ENCODE data around the gene MAMDC4. TPM values are rescaled to one million over a fixed set of nuclear protein-coding genes. Genes with fewer than 3 reads are reported as not detected.

Gene MAMDC4
- total and polyA plus RNA-seq, 2 of the 13 experiments (the other 11 are each of a cell fraction or from before 2014, with no cell fraction given), result 6.0 to 6.8 TPM

GRCh38 chr9:136855461-136856078 lies 3.4 kb downstream of the MAMDC4 start:
- ATAC-seq (no peak), DNase-seq (ENCODE audit: low spot score) (no peak), FAIRE-seq (no peak)
- in situ Hi-C loops (cut with HindIII; ENCODE audit: extremely low pct_ligation_motif_present, low pct_unique_long_range_greater_than_20kb), result no loop called here
- Histone ChIP-seq H3K9ac (ENCODE audit: insufficient read depth, low read depth, low read length) (no peak overlapping the region), H3K4me2 (ENCODE audit: low read depth, low read length) (no peak overlapping the region), H3K27ac (ENCODE audit: extremely low read length, insufficient read depth, low read length) (no peak overlapping the region), H3K27me3 (ENCODE audit: control insufficient read depth in 1 of 2, insufficient read depth in 2 of 2, low read length in 2 of 2) (no peaks in the 10 kb centered on the region), H2AFZ (ENCODE audit: low read length) (no peak overlapping the region), H3K79me2 (ENCODE audit: insufficient read depth, low read length) (peaks cover 3% of the 10 kb centered on the region), H3K9me3 (ENCODE audit: low read length) (no peaks in the 10 kb centered on the region), H3K4me1 (ENCODE audit: insufficient read depth, low read length) (peaks cover 42% of the 10 kb centered on the region), H3K4me3 (replicated peaks in 1 of 3; ENCODE audit: insufficient read depth in 1 of 3, low read depth in 2 of 3, low read length in 3 of 3) (no peak overlapping the region), H3K36me3 (replicated peaks in 1 of 2; ENCODE audit: control insufficient read depth in 1 of 2, insufficient read depth in 2 of 2, low read length in 2 of 2) (peaks cover 12% of the 10 kb centered on the region in 2 experiments), H4K20me1 (ENCODE audit: insufficient read depth, low read length) (no peaks in the 10 kb centered on the region)
- 95% methylated on average over 20 of the region's 26 CpGs for WGBS (ENCODE audit: low lambda C conversion rate)
- no TSS peak for BruUV-seq (replicated peaks)
- intact Hi-C loops (cut with micrococcal nuclease; ENCODE audit: unreplicated experiment), result no loop called here
- no peak for TF ChIP-seq NFATC3 (CRISPR knock-in tag; IDR thresholded peaks at IDR 0.05)
- TF ChIP-seq HNRNPLL (IDR thresholded peaks at IDR 0.05; ENCODE audit: low read depth, low read length, poor library complexity, severe bottlenecking), result peak; percentile 6
- TF ChIP-seq SYNCRIP (IDR thresholded peaks at IDR 0.05; ENCODE audit: insufficient read depth, low read depth, low read length), result no peak
- peak; percentile 43; the same call in 1 of the 2 replicates for TF ChIP-seq RBFOX2 (IDR thresholded peaks at IDR 0.05; ENCODE audit: low read depth, low read length)
- peak; percentile 23; the same call in 1 of the 2 replicates for TF ChIP-seq ZFP91 (CRISPR knock-in tag; IDR thresholded peaks at IDR 0.05; ENCODE audit: borderline replicate concordance)
- TF ChIP-seq PITX1 (CRISPR knock-in tag; IDR thresholded peaks at IDR 0.05), result 0 out of 2 replicates have a peak, but pooled peaks have one; percentile 15
- TF ChIP-seq AKAP8 (CRISPR knock-in tag; IDR thresholded peaks at IDR 0.05), result 0 out of 2 replicates have a peak, but pooled peaks have one; percentile 46
- TF ChIP-seq AGO1 (IDR thresholded peaks at IDR 0.05; ENCODE audit: low read depth, low read length, poor library complexity, severe bottlenecking), result peak; percentile 24
- TF ChIP-seq ZNF263 (CRISPR knock-in tag; IDR thresholded peaks at IDR 0.05), result 0 out of 2 replicates have a peak, but pooled peaks have one; percentile 35
- peak; percentile 84 for TF ChIP-seq AGO2 (optimal IDR thresholded peaks at IDR 0.05; ENCODE audit: low read depth, low read length)
- TF ChIP-seq ZNF609 (CRISPR knock-in tag; IDR thresholded peaks at IDR 0.05; ENCODE audit: borderline replicate concordance), result no peak
- no peak for TF ChIP-seq ATF5 (CRISPR knock-in tag; IDR thresholded peaks at IDR 0.05; ENCODE audit: low read depth)
- CTCF ChIA-PET (ENCODE audit: low intra/inter-chr PET ratio, low total read pairs), result no interaction called here
- POLR2A ChIA-PET, result interaction anchor here (1.3 to 1.8 kb wide), 3 partner anchors 11 to 92 kb away, joined by 3 to 5 read pairs (median 5); partner anchors contain the start of gene EDF1
